T-helper 2 cell treated with Interferon-gamma antibody and Interleukin-4, amounts not matched to agents 5 μg/mL and 100 μg/mL, for 36 hours (primary cell): ENCODE data around the gene CDH12.

Source experiments
- DNase-seq: peaks from one replicate; pipeline ENCODE4 v3.0.0; 2021; ENCODE audit warnings: low spot score
- H3K27ac Mint-ChIP-seq: one replicate; pipeline ENCODE4 v1.8.0; 2021; ENCODE audit warnings: mild to moderate bottlenecking, mixed read lengths
- H3K27me3 Mint-ChIP-seq: one replicate; pipeline ENCODE4 v1.8.0; 2021; ENCODE audit warnings: low read depth, mixed read lengths
- H3K36me3 Mint-ChIP-seq: one replicate; pipeline ENCODE4 v1.8.0; 2021; ENCODE audit warnings: low read depth, mixed read lengths
- H3K4me1 Mint-ChIP-seq: one replicate; pipeline ENCODE4 v1.8.0; 2021; ENCODE audit warnings: low read depth, mixed read lengths
- H3K4me3 Mint-ChIP-seq: one replicate; pipeline ENCODE4 v1.8.0; 2022; ENCODE audit warnings: mild to moderate bottlenecking, moderate library complexity, mixed read lengths
- H3K9me3 Mint-ChIP-seq: one replicate; pipeline ENCODE4 v1.8.0; 2021; ENCODE audit warnings: mixed read lengths

Gene CDH12

GRCh38 chr5:21774281-21774680 lies 1078.9 kb downstream of the CDH12 start:
- Mint-ChIP-seq H3K4me3 (no peak overlapping the region), H3K27ac (no peak overlapping the region), H3K9me3 (peaks cover 15% of the 10 kb centered on the region), H3K4me1 (no peaks in the 10 kb centered on the region), H3K27me3 (no peaks in the 10 kb centered on the region), H3K36me3 (no peaks in the 10 kb centered on the region)
- no peak for DNase-seq

GRCh38 chr5:21773456-21773855 lies 1079.7 kb downstream of the CDH12 start:
- Mint-ChIP-seq H3K27ac (no peak overlapping the region), H3K27me3 (no peaks in the 10 kb centered on the region), H3K4me3 (no peak overlapping the region), H3K9me3 (peaks cover 15% of the 10 kb centered on the region), H3K36me3 (no peaks in the 10 kb centered on the region), H3K4me1 (no peaks in the 10 kb centered on the region)
- DNase-seq, result no peak

- no peaks in the 10 kb centered on the region for H3K27me3 Mint-ChIP-seq
- H3K27ac Mint-ChIP-seq, result no peak overlapping the region
- DNase-seq, result no peak
- no peak overlapping the region for H3K4me3 Mint-ChIP-seq
- H3K9me3 Mint-ChIP-seq, result peaks cover 2% of the 10 kb centered on the region
- no peaks in the 10 kb centered on the region for H3K4me1 Mint-ChIP-seq
- no peaks in the 10 kb centered on the region for H3K36me3 Mint-ChIP-seq
These were observed 1087.7 kb downstream of the CDH12 start for GRCh38 chr5:21765406-21765805.

- no peak overlapping the region for H3K4me3 Mint-ChIP-seq
- H3K36me3 Mint-ChIP-seq, result no peaks in the 10 kb centered on the region
- DNase-seq, result no peak
- no peaks in the 10 kb centered on the region for H3K27me3 Mint-ChIP-seq
- peaks cover 9% of the 10 kb centered on the region for H3K9me3 Mint-ChIP-seq
- H3K27ac Mint-ChIP-seq, result no peak overlapping the region
- H3K4me1 Mint-ChIP-seq, result no peaks in the 10 kb centered on the region
These were observed 1114.0 kb downstream of the CDH12 start for GRCh38 chr5:21739096-21739495.

- H3K27ac Mint-ChIP-seq, result no peak overlapping the region
These were observed 1129.6 kb downstream of the CDH12 start for GRCh38 chr5:21723500-21723899.

GRCh38 chr5:21711866-21712758 lies 1141.0 kb downstream of the CDH12 start:
- Mint-ChIP-seq H3K27ac (no peak overlapping the region), H3K4me3 (no peak overlapping the region), H3K36me3 (no peaks in the 10 kb centered on the region), H3K4me1 (no peaks in the 10 kb centered on the region), H3K27me3 (no peaks in the 10 kb centered on the region), H3K9me3 (peaks cover 17% of the 10 kb centered on the region)
- DNase-seq, result no peak

More at GRCh38 chr5:21723500-21723899, 1129.6 kb downstream of the CDH12 start:
- H3K9me3 Mint-ChIP-seq, result peaks cover 7% of the 10 kb centered on the region
- no peaks in the 10 kb centered on the region for H3K36me3 Mint-ChIP-seq
- H3K4me1 Mint-ChIP-seq, result no peaks in the 10 kb centered on the region
- H3K27me3 Mint-ChIP-seq, result no peaks in the 10 kb centered on the region
- DNase-seq, result no peak
- H3K4me3 Mint-ChIP-seq, result no peak overlapping the region

- H3K27me3 Mint-ChIP-seq, result no peaks in the 10 kb centered on the region
- H3K36me3 Mint-ChIP-seq, result no peaks in the 10 kb centered on the region
- H3K9me3 Mint-ChIP-seq, result peaks cover 15% of the 10 kb centered on the region
- no peaks in the 10 kb centered on the region for H3K4me1 Mint-ChIP-seq
- H3K4me3 Mint-ChIP-seq, result no peak overlapping the region
- H3K27ac Mint-ChIP-seq, result no peak overlapping the region
- no peak for DNase-seq
These were observed 1143.4 kb downstream of the CDH12 start for GRCh38 chr5:21709770-21710169.

GRCh38 chr5:21704974-21705668 lies 1148.0 kb downstream of the CDH12 start:
- DNase-seq, result no peak
- Mint-ChIP-seq H3K27me3 (no peaks in the 10 kb centered on the region), H3K27ac (no peak overlapping the region), H3K4me3 (no peak overlapping the region), H3K4me1 (no peaks in the 10 kb centered on the region), H3K9me3 (peaks cover 18% of the 10 kb centered on the region), H3K36me3 (no peaks in the 10 kb centered on the region)

GRCh38 chr5:21701317-21701716 lies 1151.8 kb downstream of the CDH12 start:
- H3K4me3 Mint-ChIP-seq, result no peak overlapping the region
- H3K27ac Mint-ChIP-seq, result no peak overlapping the region
- peaks cover 9% of the 10 kb centered on the region for H3K9me3 Mint-ChIP-seq
- no peaks in the 10 kb centered on the region for H3K4me1 Mint-ChIP-seq
- DNase-seq, result no peak
- no peaks in the 10 kb centered on the region for H3K36me3 Mint-ChIP-seq
- H3K27me3 Mint-ChIP-seq, result no peaks in the 10 kb centered on the region
